PC-9 (cell line): ENCODE measurements around the gene CACFD1. TPM values are rescaled to one million over a fixed set of nuclear protein-coding genes. Genes with fewer than 3 reads are reported as not detected.

Experiments
- BruUV-seq: library from RNA; stranded (reverse); fragments of 400-500 nt; replicated peaks from 2 replicates; lab custom pipeline; 2021; lab: Mats Ljungman, UMichigan
- CTCF ChIA-PET: fragments of 300-600 bp; sonication (Branson Sonifier 250); formaldehyde crosslinking; loops from one replicate; lab custom pipeline; 2022; ENCODE audit warnings: antibody characterized with exemption; lab: Charles Lee
- POLR2A ChIA-PET: fragments of 300-600 bp; sonication (Branson Sonifier 250); formaldehyde crosslinking; loops from one replicate; lab custom pipeline; 2022; ENCODE audit warnings: antibody characterized with exemption; ENCODE audit not compliant: unreplicated experiment; lab: Charles Lee
- DNase-seq, 2 experiments: peaks; one replicate each; pipeline versions ENCODE4 v3.0.0 to v3.0.0-alpha.2; 2015 to 2022; ENCODE audit warnings: mixed read lengths in 1 of 2
- H2AFZ ChIP-seq: fragments of 200-600 bp; sonication (generic); 2 replicates; pipeline ENCODE4 v1.8.1; 2017; ENCODE audit warnings: antibody characterized with exemption
- H3F3A ChIP-seq: fragments of 200-600 bp; sonication (generic); 2 replicates; pipeline ENCODE4 v1.8.1; 2017; ENCODE audit warnings: antibody characterized with exemption, mild to moderate bottlenecking, low read depth; ENCODE audit not compliant: insufficient read depth
- H3K27ac ChIP-seq: fragments of 200-600 bp; sonication (generic); 2 replicates; pipeline ENCODE4 v1.6.1; 2016; ENCODE audit warnings: mixed run types
- H3K27me3 ChIP-seq: fragments of 200-600 bp; sonication (generic); 2 replicates; pipeline ENCODE4 v1.6.1; 2016; ENCODE audit warnings: low read depth, mixed run types; ENCODE audit not compliant: insufficient read depth
- H3K36me3 ChIP-seq: fragments of 200-600 bp; sonication (generic); 2 replicates; pipeline ENCODE4 v1.6.1; 2016; ENCODE audit warnings: low read depth, mixed run types
- H3K4me1 ChIP-seq: fragments of 200-600 bp; sonication (generic); replicated peaks from 2 replicates; pipeline ENCODE4 v1.6.1; 2016; ENCODE audit warnings: mixed run types; ENCODE audit not compliant: insufficient read depth
- H3K4me2 ChIP-seq: fragments of 200-600 bp; sonication (generic); 2 replicates; pipeline ENCODE4 v1.6.1; 2017; ENCODE audit warnings: mixed run types
- H3K4me3 ChIP-seq: fragments of 200-600 bp; sonication (generic); 2 replicates; pipeline ENCODE4 v1.6.1; 2016; ENCODE audit warnings: mixed run types
- H3K79me2 ChIP-seq: fragments of 200-600 bp; sonication (generic); 2 replicates; pipeline ENCODE4 v1.6.1; 2017; ENCODE audit warnings: low read depth, mixed run types
- H3K9me2 ChIP-seq: fragments of 200-600 bp; sonication (generic); 2 replicates; pipeline ENCODE4 v1.8.1; 2017; ENCODE audit warnings: mild to moderate bottlenecking; ENCODE audit not compliant: insufficient read depth
- H3K9me3 ChIP-seq: fragments of 200-600 bp; sonication (generic); 2 replicates; pipeline ENCODE4 v1.8.1; 2016; ENCODE audit warnings: low read depth; ENCODE audit not compliant: insufficient read depth
- H4K20me1 ChIP-seq: fragments of 200-600 bp; sonication (generic); 2 replicates; pipeline ENCODE4 v1.8.1; 2017; ENCODE audit not compliant: insufficient read depth
- CTCF ChIP-seq: fragments of 200-600 bp; sonication (generic); conservative IDR thresholded peaks from 2 replicates; pipeline ENCODE4 v1.6.1; 2017; ENCODE audit warnings: mixed run types, antibody characterized with exemption, mild to moderate bottlenecking, moderate library complexity
- EZH2 ChIP-seq: fragments of 200-600 bp; sonication (generic); IDR thresholded peaks from 2 replicates; pipeline ENCODE4 v1.8.0; 2017; ENCODE audit warnings: antibody characterized with exemption, low read depth
- intact Hi-C: fragments of 100-400 bp; cut with micrococcal nuclease; formaldehyde crosslinking; loops from one replicate; pipeline ENCODE4 v1.10.0; 2022; ENCODE audit not compliant: unreplicated experiment
- total RNA-seq: library from RNA; stranded (reverse); gene quantifications from 2 replicates; pipeline ENCODE4 v1.2.3, GENCODE V29; 2021

CACFD1 gene
- total RNA-seq, 1 experiment from 2014 or later = 28.7 TPM

GRCh38 chr9:133514460-133515239 lies 54.9 kb downstream of the CACFD1 start:
- Histone ChIP-seq H4K20me1 (no peaks in the 10 kb centered on the region; the same call in 1 of the 2 replicates), H3K9me3 (no peaks in the 10 kb centered on the region), H3K27ac (no peak overlapping the region), H3F3A (peaks cover 9% of the 10 kb centered on the region; the same call in 1 of the 2 replicates), H2AFZ (no peak overlapping the region), H3K79me2 (no peaks in the 10 kb centered on the region), H3K4me1 (peaks cover 4% of the 10 kb centered on the region; the same call in 1 of the 2 replicates), H3K4me2 (no peak overlapping the region), H3K9me2 (no peaks in the 10 kb centered on the region), H3K4me3 (no peak overlapping the region), H3K36me3 (no peaks in the 10 kb centered on the region), H3K27me3 (peaks cover 64% of the 10 kb centered on the region)
- intact Hi-C loops = no loop called here
- POLR2A ChIA-PET = no interaction called here
- BruUV-seq = no TSS peak
- CTCF ChIA-PET = interaction anchor here (0.6 kb wide), 1 partner anchor 484 kb away, joined by 4 read pairs; the partner anchor contains the start of gene GTF3C5
- DNase-seq = no peak
- no peak for TF ChIP-seq CTCF
- no peak for TF ChIP-seq EZH2

DNA sequence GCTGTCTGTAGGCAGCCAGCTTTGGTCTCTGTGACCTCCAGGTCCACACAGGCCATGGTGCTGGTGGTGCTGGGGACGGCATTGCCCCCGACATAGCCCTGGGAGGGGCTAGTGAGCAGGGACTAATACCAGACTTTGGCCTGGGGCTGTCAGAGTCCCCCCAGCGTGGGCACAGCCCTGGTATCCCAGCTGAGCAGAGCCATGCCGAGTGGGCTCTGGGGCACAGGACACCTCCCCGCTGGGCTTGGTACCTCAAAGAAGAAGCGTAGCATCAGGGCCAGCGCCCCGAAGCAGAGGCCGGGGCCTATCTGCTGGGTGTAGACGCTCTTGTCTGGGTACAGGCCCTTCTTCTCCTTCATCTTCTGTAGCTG lies 55.4 kb downstream of the CACFD1 start:
- no peaks in the 10 kb centered on the region for H3K36me3 ChIP-seq
- intact Hi-C loops = no loop called here
- H3K27me3 ChIP-seq = peaks cover 69% of the 10 kb centered on the region
- H3K4me1 ChIP-seq = no peaks in the 10 kb centered on the region
- no peak overlapping the region for H3K4me3 ChIP-seq
- BruUV-seq = no TSS peak
- ChIA-PET CTCF (no interaction called here), POLR2A (no interaction called here)
- TF ChIP-seq EZH2 (no peak), CTCF (no peak)
- H3F3A ChIP-seq = peaks cover 9% of the 10 kb centered on the region; the same call in 1 of the 2 replicates
- H4K20me1 ChIP-seq = no peaks in the 10 kb centered on the region; the same call in 1 of the 2 replicates
- no peak for DNase-seq
- no peak overlapping the region for H3K4me2 ChIP-seq
- H3K27ac ChIP-seq = no peak overlapping the region
- H2AFZ ChIP-seq = no peak overlapping the region
- H3K79me2 ChIP-seq = no peaks in the 10 kb centered on the region
- no peaks in the 10 kb centered on the region for H3K9me3 ChIP-seq
- no peaks in the 10 kb centered on the region for H3K9me2 ChIP-seq

DNA sequence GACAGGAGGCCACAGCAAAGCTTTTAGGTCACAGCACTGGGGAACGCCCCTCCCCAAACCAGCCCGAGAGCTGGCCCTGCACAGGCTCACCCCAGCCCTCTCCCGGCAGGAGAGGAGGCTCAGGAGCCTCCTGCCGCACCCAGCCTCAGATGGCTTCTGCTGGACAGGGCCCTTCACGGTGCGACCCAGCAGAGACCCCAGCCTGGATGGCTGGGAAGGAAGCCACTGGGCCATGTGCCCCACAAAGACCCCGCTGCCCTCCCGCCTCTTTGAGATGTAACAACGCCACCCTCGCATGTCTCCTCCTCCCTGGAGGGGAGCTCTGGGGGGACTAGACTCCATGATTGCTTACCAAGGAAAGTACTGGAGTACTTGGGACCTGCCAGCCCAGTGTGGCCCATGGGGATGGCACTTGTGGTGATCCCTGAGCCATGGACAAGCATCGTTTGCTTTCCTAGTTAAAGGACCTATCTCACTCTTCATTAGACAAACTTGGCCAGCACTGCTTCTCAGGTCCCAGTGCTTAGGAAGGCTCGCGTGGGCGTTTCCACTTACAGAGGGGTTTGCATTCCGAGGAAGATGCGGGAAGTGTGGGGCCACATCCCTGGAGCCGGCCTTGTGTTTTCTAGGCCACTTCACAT lies 56.0 kb downstream of the CACFD1 start:
- intact Hi-C loops = no loop called here
- TF ChIP-seq CTCF (no peak), EZH2 (no peak)
- Histone ChIP-seq H3K9me3 (no peaks in the 10 kb centered on the region), H3K27me3 (peaks cover 75% of the 10 kb centered on the region), H4K20me1 (no peaks in the 10 kb centered on the region; the same call in 1 of the 2 replicates), H3K36me3 (no peaks in the 10 kb centered on the region), H3F3A (peaks cover 9% of the 10 kb centered on the region; the same call in 1 of the 2 replicates), H3K4me2 (no peak overlapping the region), H3K79me2 (no peaks in the 10 kb centered on the region), H3K4me3 (no peak overlapping the region), H2AFZ (no peak overlapping the region), H3K4me1 (no peaks in the 10 kb centered on the region), H3K9me2 (no peaks in the 10 kb centered on the region), H3K27ac (no peak overlapping the region)
- no TSS peak for BruUV-seq
- ChIA-PET CTCF (no interaction called here), POLR2A (no interaction called here)
- no peak for DNase-seq
